Memory B cell (primary cell): ENCODE data around the gene TLE1.
"Not testable (repeated sequence)": the region's sequence is repeated elsewhere in the genome, so short reads cannot be mapped to it uniquely, and the experiment has no call there.

ENCODE experiments used
- ATAC-seq: fragments of 150-1000 bp; cut with Tn5 transposase; 2 replicates; pipeline ENCODE4 v1.10.0; 2021; ENCODE audit warnings: low read depth, mild to moderate bottlenecking, moderate library complexity
- DNase-seq, 2 donors: peaks; one replicate each; pipeline ENCODE4 v3.0.0; 2022; ENCODE audit warnings: low spot score in 2 of 2
- H3K27ac Mint-ChIP-seq: one replicate; pipeline ENCODE4 v1.8.0; 2022; ENCODE audit warnings: mild to moderate bottlenecking, moderate library complexity, mixed read lengths
- H3K27me3 Mint-ChIP-seq: one replicate; pipeline ENCODE4 v1.8.0; 2022; ENCODE audit warnings: mixed read lengths
- H3K36me3 Mint-ChIP-seq: one replicate; pipeline ENCODE4 v1.8.0; 2022; ENCODE audit warnings: mild to moderate bottlenecking, mixed read lengths
- H3K4me1 Mint-ChIP-seq: one replicate; pipeline ENCODE4 v1.8.0; 2022; ENCODE audit warnings: mixed read lengths
- H3K4me3 Mint-ChIP-seq: one replicate; pipeline ENCODE4 v1.8.0; 2022; ENCODE audit warnings: mild to moderate bottlenecking, moderate library complexity, mixed read lengths
- H3K9me3 Mint-ChIP-seq: one replicate; pipeline ENCODE4 v1.8.0; 2022; ENCODE audit warnings: mixed read lengths

Gene TLE1

GRCh38 chr9:81653240-81653639, 36.1 kb downstream of the TLE1 start:
- H3K27me3 Mint-ChIP-seq = no peaks in the 10 kb centered on the region
- H3K9me3 Mint-ChIP-seq = no peaks in the 10 kb centered on the region
- H3K4me1 Mint-ChIP-seq = peaks cover 54% of the 10 kb centered on the region
- peaks cover 23% of the 10 kb centered on the region for H3K36me3 Mint-ChIP-seq
- DNase-seq (no peak), ATAC-seq (no peak)
- peak overlapping the region; percentile 97 for H3K27ac Mint-ChIP-seq
- H3K4me3 Mint-ChIP-seq = peak overlapping the region; percentile 53

DNA sequence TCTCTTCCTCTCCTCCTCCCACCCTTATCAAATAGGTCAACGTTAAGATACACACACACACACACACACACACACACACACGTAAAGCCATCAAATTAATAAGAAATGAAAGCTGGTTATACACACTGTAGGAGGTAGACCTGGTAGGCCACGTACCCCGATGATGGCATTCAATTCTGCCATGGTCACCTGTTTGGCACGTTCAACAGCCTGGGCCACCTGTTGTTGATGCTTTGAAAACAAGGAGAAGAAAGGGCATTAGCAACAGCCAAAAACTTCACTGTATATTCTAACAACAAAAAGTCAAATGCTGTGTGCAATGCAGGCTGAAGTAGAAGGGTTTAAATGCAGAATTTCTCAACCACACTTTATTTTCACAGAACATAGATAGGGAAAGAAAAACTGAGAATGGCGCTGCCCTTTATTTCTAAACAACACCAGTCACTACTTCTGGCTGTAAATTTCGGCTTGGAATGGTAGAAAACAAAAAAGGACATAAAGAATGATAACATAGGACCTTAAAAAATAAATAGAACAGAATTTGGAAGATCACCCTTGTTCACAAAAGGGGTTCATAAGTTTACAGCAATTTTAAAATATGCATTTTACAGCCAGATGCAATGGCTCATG, 37.2 kb downstream of the TLE1 start:
- H3K4me1 Mint-ChIP-seq = peaks cover 52% of the 10 kb centered on the region
- H3K9me3 Mint-ChIP-seq = no peaks in the 10 kb centered on the region
- H3K4me3 Mint-ChIP-seq = no peak overlapping the region
- no peaks in the 10 kb centered on the region for H3K27me3 Mint-ChIP-seq
- no peak for DNase-seq
- H3K36me3 Mint-ChIP-seq = peaks cover 25% of the 10 kb centered on the region
- peak overlapping the region; percentile 53 for H3K27ac Mint-ChIP-seq
- no peak for ATAC-seq

DNA sequence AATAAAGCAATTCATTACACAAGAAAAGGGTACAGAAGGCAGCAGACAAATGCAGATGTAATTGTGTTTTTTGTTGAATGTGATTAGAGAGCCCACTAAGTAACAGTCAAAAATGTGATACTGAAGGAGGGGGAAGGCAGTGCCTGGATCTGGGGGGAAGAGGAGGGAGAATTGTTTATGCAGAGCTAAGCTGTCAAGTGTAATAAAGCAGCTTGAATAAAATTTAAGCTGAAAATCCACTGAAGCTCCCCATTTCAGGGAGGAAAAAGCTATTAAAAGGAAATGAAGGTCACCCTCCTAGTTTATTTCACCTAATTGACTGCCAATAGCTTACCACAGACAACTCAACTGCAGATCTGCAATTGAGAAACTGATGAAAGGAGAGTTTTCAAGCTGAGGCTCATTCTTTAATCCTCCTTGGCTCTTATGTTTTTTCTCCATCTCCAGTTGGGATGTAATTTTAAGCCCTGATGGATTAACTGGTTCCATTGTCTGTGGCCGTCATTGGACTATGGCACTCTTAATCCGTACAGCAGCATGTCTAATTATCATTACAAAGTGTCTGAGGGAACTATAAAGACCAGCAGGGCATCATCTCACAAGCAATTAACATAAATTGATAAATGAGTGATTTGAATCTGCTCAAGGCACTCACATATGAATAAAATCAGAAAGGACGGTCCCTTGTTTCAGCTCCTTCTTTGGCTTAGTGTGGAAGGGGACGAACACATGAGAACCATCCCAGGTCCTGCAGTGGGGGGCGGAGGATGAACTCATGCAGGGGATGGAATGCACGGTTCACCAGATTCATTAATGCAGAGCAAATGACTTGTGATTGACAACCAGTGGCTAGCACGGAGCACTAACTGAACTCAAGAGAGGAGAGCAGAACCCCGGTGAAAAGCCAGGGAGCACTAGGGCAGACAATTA, 38.5 kb downstream of the TLE1 start:
- Mint-ChIP-seq H3K9me3 (no peaks in the 10 kb centered on the region), H3K36me3 (peaks cover 28% of the 10 kb centered on the region), H3K27me3 (no peaks in the 10 kb centered on the region), H3K4me3 (no peak overlapping the region), H3K4me1 (peaks cover 46% of the 10 kb centered on the region), H3K27ac (peak overlapping the region; percentile 78)
- DNase-seq = no peak
- no peak for ATAC-seq

- no peak for ATAC-seq
- no peak overlapping the region for H3K27ac Mint-ChIP-seq
- H3K9me3 Mint-ChIP-seq = no peaks in the 10 kb centered on the region
- peaks cover 38% of the 10 kb centered on the region for H3K4me1 Mint-ChIP-seq
- no peak for DNase-seq
- peaks cover 28% of the 10 kb centered on the region for H3K36me3 Mint-ChIP-seq
- no peaks in the 10 kb centered on the region for H3K27me3 Mint-ChIP-seq
- H3K4me3 Mint-ChIP-seq = no peak overlapping the region
These were observed 39.7 kb downstream of the TLE1 start for GRCh38 chr9:81649475-81650240.

GRCh38 chr9:81648891-81649290, 40.5 kb downstream of the TLE1 start:
- H3K27me3 Mint-ChIP-seq = no peaks in the 10 kb centered on the region
- H3K4me3 Mint-ChIP-seq = no peak overlapping the region
- no peak for ATAC-seq
- H3K4me1 Mint-ChIP-seq = peaks cover 36% of the 10 kb centered on the region
- H3K27ac Mint-ChIP-seq = no peak overlapping the region
- DNase-seq = no peak
- H3K36me3 Mint-ChIP-seq = peaks cover 30% of the 10 kb centered on the region
- no peaks in the 10 kb centered on the region for H3K9me3 Mint-ChIP-seq

DNA sequence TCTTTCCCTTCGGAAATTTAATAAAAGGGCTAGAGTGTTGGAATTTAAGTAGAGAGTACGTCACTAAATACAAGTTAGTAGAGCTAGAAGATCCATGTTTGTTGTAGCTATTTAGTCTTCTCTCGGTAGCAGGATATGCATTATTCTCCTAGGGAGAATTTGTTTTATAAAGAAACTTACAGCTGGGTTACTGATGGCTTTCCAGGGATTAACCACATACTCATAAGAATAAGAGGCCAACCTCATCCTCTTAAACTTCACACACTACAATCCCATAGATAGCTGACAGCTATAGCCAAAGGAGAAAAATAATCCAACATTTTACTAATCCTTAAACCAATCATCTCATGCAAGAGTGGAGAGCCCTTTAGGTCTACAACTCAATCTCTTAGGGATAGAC, 43.0 kb downstream of the TLE1 start:
- ATAC-seq (no peak), DNase-seq (no peak)
- H3K36me3 Mint-ChIP-seq = peaks cover 36% of the 10 kb centered on the region
- H3K27ac Mint-ChIP-seq = no peak overlapping the region
- no peaks in the 10 kb centered on the region for H3K27me3 Mint-ChIP-seq
- no peaks in the 10 kb centered on the region for H3K9me3 Mint-ChIP-seq
- H3K4me3 Mint-ChIP-seq = no peak overlapping the region
- peaks cover 22% of the 10 kb centered on the region for H3K4me1 Mint-ChIP-seq

- peaks cover 21% of the 10 kb centered on the region for H3K4me1 Mint-ChIP-seq
- not testable (repeated sequence) for ATAC-seq, H3K27ac Mint-ChIP-seq, H3K27me3 Mint-ChIP-seq, DNase-seq, H3K9me3 Mint-ChIP-seq, H3K4me3 Mint-ChIP-seq
- peaks cover 25% of the 10 kb centered on the region for H3K36me3 Mint-ChIP-seq
These were observed 44.8 kb downstream of the TLE1 start for GRCh38 chr9:81644513-81644912.

DNA sequence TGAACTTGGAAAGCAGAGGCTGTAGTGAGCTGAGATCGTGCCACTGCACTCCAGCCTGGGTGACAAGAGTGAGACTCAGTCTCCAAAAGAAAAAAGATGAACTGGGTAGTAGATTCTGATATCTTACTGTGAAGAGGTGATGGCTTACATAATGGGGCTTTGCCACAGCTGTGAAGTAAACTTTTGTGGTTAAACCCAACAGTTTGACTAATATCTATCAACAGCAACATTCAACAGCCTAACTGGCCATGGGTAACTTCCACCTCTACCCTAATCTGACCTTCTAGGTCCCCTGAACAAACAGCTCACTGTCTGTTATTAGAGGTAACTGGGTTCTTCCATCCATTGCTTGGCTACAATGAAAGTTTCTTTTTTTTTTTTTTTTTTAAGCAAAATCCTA, 52.1 kb downstream of the TLE1 start:
- no peak overlapping the region for H3K4me3 Mint-ChIP-seq
- peak; percentile 50 for ATAC-seq
- H3K27ac Mint-ChIP-seq = no peak overlapping the region
- H3K9me3 Mint-ChIP-seq = no peaks in the 10 kb centered on the region
- DNase-seq = no peak
- H3K36me3 Mint-ChIP-seq = peaks cover 13% of the 10 kb centered on the region
- peaks cover 20% of the 10 kb centered on the region for H3K4me1 Mint-ChIP-seq
- no peaks in the 10 kb centered on the region for H3K27me3 Mint-ChIP-seq

GRCh38 chr9:81636255-81636599, 53.1 kb downstream of the TLE1 start:
- no peaks in the 10 kb centered on the region for H3K9me3 Mint-ChIP-seq
- H3K4me1 Mint-ChIP-seq = peaks cover 26% of the 10 kb centered on the region
- H3K36me3 Mint-ChIP-seq = peaks cover 16% of the 10 kb centered on the region
- no peak overlapping the region for H3K4me3 Mint-ChIP-seq
- DNase-seq = no peak
- H3K27ac Mint-ChIP-seq = no peak overlapping the region
- peak; percentile 53 for ATAC-seq
- H3K27me3 Mint-ChIP-seq = no peaks in the 10 kb centered on the region

DNA sequence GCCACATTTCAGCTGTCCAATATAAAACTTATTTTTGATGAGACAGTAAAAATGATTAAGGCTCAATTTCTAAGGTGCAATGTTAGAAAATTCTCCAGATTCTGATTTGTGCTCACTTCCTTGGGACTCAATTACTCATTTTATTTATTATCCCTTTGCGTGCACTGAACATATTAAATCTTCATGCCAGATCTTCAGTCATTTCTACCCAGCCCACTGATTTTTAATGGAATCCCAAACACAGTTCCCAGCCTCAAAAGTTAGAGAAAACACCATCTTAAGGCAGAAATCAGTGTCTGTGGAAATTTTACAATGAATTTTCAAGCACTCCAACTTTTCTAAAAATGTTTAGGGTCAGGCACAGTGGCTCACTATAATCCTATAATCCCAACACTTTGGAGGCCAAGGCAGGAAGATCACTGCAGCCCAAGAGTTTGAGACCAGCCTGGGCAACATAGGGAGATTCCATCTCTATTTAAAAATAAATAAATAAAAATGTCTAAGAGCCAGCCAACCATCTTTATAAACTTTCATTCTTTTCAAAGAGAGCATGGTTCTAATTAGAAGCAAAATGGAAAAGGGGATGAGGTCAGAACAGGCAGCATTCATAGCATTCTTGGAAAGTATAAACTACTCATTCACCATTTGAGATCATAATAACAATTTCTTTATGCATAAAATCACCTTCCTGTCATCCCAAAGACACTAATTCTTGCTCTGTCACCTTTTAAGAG, 53.7 kb downstream of the TLE1 start:
- no peaks in the 10 kb centered on the region for H3K27me3 Mint-ChIP-seq
- no peaks in the 10 kb centered on the region for H3K9me3 Mint-ChIP-seq
- no peak overlapping the region for H3K27ac Mint-ChIP-seq
- no peak for ATAC-seq
- no peak for DNase-seq
- no peak overlapping the region for H3K4me3 Mint-ChIP-seq
- peaks cover 26% of the 10 kb centered on the region for H3K4me1 Mint-ChIP-seq
- peaks cover 14% of the 10 kb centered on the region for H3K36me3 Mint-ChIP-seq

DNA sequence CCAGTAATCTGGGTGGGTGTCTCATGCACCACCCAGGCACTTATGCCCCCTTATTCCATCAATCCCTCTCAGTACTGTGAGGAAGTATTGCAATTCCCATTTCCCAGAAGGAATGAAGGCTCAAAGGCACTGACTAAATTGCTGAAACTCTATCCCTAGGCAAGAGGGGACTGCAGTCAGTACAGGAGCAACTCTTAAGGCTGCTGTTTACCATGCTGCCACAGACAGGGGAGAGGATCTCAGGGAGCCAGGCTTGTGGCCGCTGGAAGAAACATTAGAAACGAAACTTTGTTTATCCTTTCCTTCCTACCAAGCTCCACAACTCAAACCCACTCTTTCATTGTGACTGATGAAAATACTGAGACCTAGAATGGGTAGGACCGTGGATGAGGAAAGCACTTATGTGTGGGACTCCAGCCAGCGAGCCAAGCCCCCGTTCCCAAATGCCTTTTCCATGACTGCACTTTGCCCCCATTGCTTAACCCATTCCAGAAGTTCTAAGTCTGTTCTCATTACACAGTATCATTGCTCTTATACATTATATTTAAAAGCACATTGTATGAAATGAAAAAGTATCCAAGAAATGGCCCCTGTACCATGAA, 54.3 kb downstream of the TLE1 start:
- H3K9me3 Mint-ChIP-seq = no peaks in the 10 kb centered on the region
- peaks cover 24% of the 10 kb centered on the region for H3K4me1 Mint-ChIP-seq
- H3K27me3 Mint-ChIP-seq = no peaks in the 10 kb centered on the region
- no peak overlapping the region for H3K27ac Mint-ChIP-seq
- no peak for DNase-seq
- no peak for ATAC-seq
- H3K36me3 Mint-ChIP-seq = peaks cover 13% of the 10 kb centered on the region
- H3K4me3 Mint-ChIP-seq = no peak overlapping the region

- DNase-seq (no peak), ATAC-seq (no peak)
- Mint-ChIP-seq H3K9me3 (no peaks in the 10 kb centered on the region), H3K36me3 (peaks cover 13% of the 10 kb centered on the region), H3K4me1 (peaks cover 24% of the 10 kb centered on the region), H3K27me3 (no peaks in the 10 kb centered on the region), H3K4me3 (no peak overlapping the region), H3K27ac (peak overlapping the region; percentile 50)
These were observed 55.1 kb downstream of the TLE1 start for GRCh38 chr9:81633952-81634854.

DNA sequence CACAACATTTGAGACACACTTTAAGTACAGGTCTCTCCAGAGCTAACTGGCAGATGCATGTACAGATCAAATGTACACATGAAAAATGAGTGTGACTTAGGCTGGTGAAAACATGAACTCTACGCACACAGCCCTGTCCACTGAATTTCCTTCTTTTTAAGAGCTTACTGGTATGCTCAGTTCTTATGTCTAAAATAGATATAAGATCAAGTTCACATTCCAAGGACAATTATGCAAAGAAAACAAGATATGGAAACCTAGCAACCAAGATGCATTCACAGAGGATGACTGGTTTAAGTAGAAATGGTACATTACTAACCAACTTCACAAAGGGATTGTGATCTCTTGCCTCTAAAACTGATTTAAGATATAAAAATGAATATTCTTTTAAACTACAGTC, 56.7 kb downstream of the TLE1 start:
- Mint-ChIP-seq H3K27me3 (no peaks in the 10 kb centered on the region), H3K36me3 (peaks cover 13% of the 10 kb centered on the region), H3K4me3 (no peak overlapping the region), H3K9me3 (no peaks in the 10 kb centered on the region), H3K4me1 (peaks cover 19% of the 10 kb centered on the region), H3K27ac (no peak overlapping the region)
- no peak for ATAC-seq
- no peak for DNase-seq
